ENCODE data around the gene TFDP2. TPM values are rescaled to one million over a fixed set of nuclear protein-coding genes. Genes with fewer than 3 reads are reported as not detected.
A peak's percentile ranks its signal among the peaks of the same experiment; 100 is the strongest.

The TFDP2 gene
- total RNA-seq, 3 donors from 2014 or later (not counting 1 experiment from before 2014, with no cell fraction given) = 134 to 154 (median 142) TPM

- Mint-ChIP-seq H3K4me1 (peaks cover 7 to 16% of the 10 kb centered on the region in 2 donors), H3K9me3 (no peaks in the 10 kb centered on the region), H3K36me3 (no peaks in the 10 kb centered on the region), H3K4me3 (no peak overlapping the region), H3K27me3 (ENCODE audit: low read depth in 2 of 2) (no peaks in the 10 kb centered on the region), H3K27ac (peak overlapping the region in 1 of 2 donors; percentile 48)
- no peak overlapping the region for H3K4me3 ChIP-seq (ENCODE audit: low read length)
- no peaks in the 10 kb centered on the region for H3K27me3 ChIP-seq (ENCODE audit: control insufficient read depth, insufficient read depth, low read length)
- H3K4me1 ChIP-seq (ENCODE audit: control insufficient read depth, insufficient read depth, low read length) = no peaks in the 10 kb centered on the region
- DNase-seq = no peak
- peaks cover 4% of the 10 kb centered on the region for H3K36me3 ChIP-seq (ENCODE audit: control insufficient read depth, insufficient read depth, low read length)
- 100% methylated on average over 2 of the region's 2 CpGs for WGBS (ENCODE audit: insufficient coverage)
- intact Hi-C loops (cut with micrococcal nuclease) = no loop called here
- no peak for TF ChIP-seq CTCF (IDR thresholded peaks at IDR 0.05)
- H3K9me3 ChIP-seq (ENCODE audit: control insufficient read depth, insufficient read depth, low read length) = no peaks in the 10 kb centered on the region
- ATAC-seq = no peak
- no peak overlapping the region for H3K27ac ChIP-seq (ENCODE audit: low read length)
Measured at GRCh38 chr3:142000325-142000870, 148.9 kb downstream of the TFDP2 start.

GRCh38 chr3:141998669-141999290 is 150.6 kb downstream of the TFDP2 start:
- Mint-ChIP-seq H3K36me3 (no peaks in the 10 kb centered on the region), H3K27ac (no peak overlapping the region), H3K27me3 (ENCODE audit: low read depth in 2 of 2) (no peaks in the 10 kb centered on the region), H3K4me1 (peaks cover 0 to 16% of the 10 kb centered on the region in 2 donors), H3K4me3 (no peak overlapping the region), H3K9me3 (no peaks in the 10 kb centered on the region)
- intact Hi-C loops (cut with micrococcal nuclease) = no loop called here
- TF ChIP-seq CTCF (IDR thresholded peaks at IDR 0.05) = no peak
- no CpG with 5 or more reads among the region's 4 CpGs for WGBS (ENCODE audit: insufficient coverage)
- Histone ChIP-seq H3K36me3 (ENCODE audit: control insufficient read depth, insufficient read depth, low read length) (peaks cover 7% of the 10 kb centered on the region), H3K4me3 (ENCODE audit: low read length) (no peak overlapping the region), H3K9me3 (ENCODE audit: control insufficient read depth, insufficient read depth, low read length) (no peaks in the 10 kb centered on the region), H3K4me1 (ENCODE audit: control insufficient read depth, insufficient read depth, low read length) (no peaks in the 10 kb centered on the region), H3K27me3 (ENCODE audit: control insufficient read depth, insufficient read depth, low read length) (no peaks in the 10 kb centered on the region), H3K27ac (ENCODE audit: low read length) (no peak overlapping the region)
- ATAC-seq = no peak
- peak in 1 of 2 donors; percentile 35 for DNase-seq

- intact Hi-C loops (cut with micrococcal nuclease) = no loop called here
- peak overlapping the region in 1 of 2 donors; percentile 30 for H3K27ac Mint-ChIP-seq
Measured at GRCh38 chr3:141996437-141996836, 152.9 kb downstream of the TFDP2 start.

More at GRCh38 chr3:141996437-141996836, 152.9 kb downstream of the TFDP2 start:
- Histone ChIP-seq H3K4me1 (ENCODE audit: control insufficient read depth, insufficient read depth, low read length) (no peaks in the 10 kb centered on the region), H3K4me3 (ENCODE audit: low read length) (no peak overlapping the region), H3K27me3 (ENCODE audit: control insufficient read depth, insufficient read depth, low read length) (no peaks in the 10 kb centered on the region), H3K27ac (ENCODE audit: low read length) (no peak overlapping the region), H3K36me3 (ENCODE audit: control insufficient read depth, insufficient read depth, low read length) (peaks cover 7% of the 10 kb centered on the region), H3K9me3 (ENCODE audit: control insufficient read depth, insufficient read depth, low read length) (no peaks in the 10 kb centered on the region)
- Mint-ChIP-seq H3K9me3 (no peaks in the 10 kb centered on the region), H3K27me3 (ENCODE audit: low read depth in 2 of 2) (no peaks in the 10 kb centered on the region), H3K4me3 (no peak overlapping the region), H3K36me3 (no peaks in the 10 kb centered on the region), H3K4me1 (peaks cover 16 to 22% of the 10 kb centered on the region in 2 donors)
- ATAC-seq (no peak), DNase-seq (no peak)
- TF ChIP-seq CTCF (IDR thresholded peaks at IDR 0.05) = no peak
